Inflammatory macrophage treated with lipopolysaccharide for 4 hours (primary cell): Measurements from ENCODE around the gene IGFL4.

Source experiments
- DNase-seq: peaks from one replicate; pipeline ENCODE4 v3.0.0-alpha.2; 2020

IGFL4 gene

GRCh38 chr19:46060012-46060411, 19.2 kb upstream of the IGFL4 start:
- DNase-seq: no peak

- DNase-seq: no peak
These were observed 18.0 kb upstream of the IGFL4 start for GRCh38 chr19:46058778-46059177.

- DNase-seq: no peak
These were observed 15.7 kb upstream of the IGFL4 start for GRCh38 chr19:46056536-46056935.

- DNase-seq: no peak
These were observed 12.1 kb upstream of the IGFL4 start for GRCh38 chr19:46052896-46053295.

GRCh38 chr19:46049597-46049996, 8.8 kb upstream of the IGFL4 start:
- no peak for DNase-seq

- no peak for DNase-seq
These were observed 2.7 kb upstream of the IGFL4 start for GRCh38 chr19:46043519-46043918.

- DNase-seq: no peak
These were observed 1.6 kb upstream of the IGFL4 start for GRCh38 chr19:46042252-46042883.

- no peak for DNase-seq
These were observed 677 bp downstream of the IGFL4 start for GRCh38 chr19:46040125-46040524.

- DNase-seq: no peak
These were observed 4.1 kb downstream of the IGFL4 start for GRCh38 chr19:46036744-46037128.

GRCh38 chr19:46035986-46036743, 4.6 kb downstream of the IGFL4 start:
- no peak for DNase-seq

GRCh38 chr19:46035546-46035945, 5.3 kb downstream of the IGFL4 start:
- no peak for DNase-seq

GRCh38 chr19:46033401-46033800, 7.4 kb downstream of the IGFL4 start:
- DNase-seq: no peak

GRCh38 chr19:46032597-46033025, 8.2 kb downstream of the IGFL4 start:
- no peak for DNase-seq

- DNase-seq: no peak
These were observed 8.8 kb downstream of the IGFL4 start for GRCh38 chr19:46031781-46032596.

GRCh38 chr19:46030812-46031550, 9.8 kb downstream of the IGFL4 start:
- DNase-seq: no peak

- peak; percentile 56 for DNase-seq
These were observed 15.0 kb downstream of the IGFL4 start for GRCh38 chr19:46025835-46026234.

- DNase-seq: no peak
These were observed 17.5 kb downstream of the IGFL4 start for GRCh38 chr19:46023311-46023779.

- no peak for DNase-seq
These were observed 18.1 kb downstream of the IGFL4 start, which contains the start of gene PGLYRP1 for GRCh38 chr19:46022431-46023310. PGLYRP1 (minus strand) TSS chr19:46023053; CDS start chr19:46023021, 32 bp downstream.

GRCh38 chr19:46022061-46022430, 18.8 kb downstream of the IGFL4 start:
- DNase-seq: no peak

- no peak for DNase-seq
These were observed 19.2 kb downstream of the IGFL4 start for GRCh38 chr19:46021531-46022041.

GRCh38 chr19:46020819-46021125, 20.0 kb downstream of the IGFL4 start:
- DNase-seq: no peak

GRCh38 chr19:46019270-46019669, 21.5 kb downstream of the IGFL4 start:
- DNase-seq: no peak
